ENCODE measurements around the gene CDH6.

Gene CDH6

DNA sequence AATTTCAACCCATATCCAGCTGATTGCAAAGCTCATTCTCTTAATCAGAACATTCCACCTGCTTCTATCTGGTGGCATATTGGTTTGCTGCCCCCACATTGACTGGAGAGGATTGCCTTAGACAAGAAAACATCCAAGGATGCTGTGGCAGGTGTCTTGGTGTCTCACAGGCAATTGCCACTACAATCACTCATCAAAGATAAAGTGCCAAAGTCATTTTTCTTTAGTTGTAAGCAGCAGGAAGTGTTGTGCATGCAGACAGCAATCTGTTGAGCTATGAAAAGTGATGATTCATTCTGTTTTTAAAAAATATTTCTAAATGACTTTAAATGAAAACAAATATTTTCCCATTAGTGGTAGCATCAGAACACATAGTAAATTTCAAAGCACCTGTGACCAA lies 53.9 kb downstream of the CDH6 start:
- TF ChIP-seq GATA2 (IDR thresholded peaks at IDR 0.05; ENCODE audit: low read depth, low read length) (no peak), GATA3 (IDR thresholded peaks at IDR 0.05; ENCODE audit: low read depth, low read length) (no peak)

DNA sequence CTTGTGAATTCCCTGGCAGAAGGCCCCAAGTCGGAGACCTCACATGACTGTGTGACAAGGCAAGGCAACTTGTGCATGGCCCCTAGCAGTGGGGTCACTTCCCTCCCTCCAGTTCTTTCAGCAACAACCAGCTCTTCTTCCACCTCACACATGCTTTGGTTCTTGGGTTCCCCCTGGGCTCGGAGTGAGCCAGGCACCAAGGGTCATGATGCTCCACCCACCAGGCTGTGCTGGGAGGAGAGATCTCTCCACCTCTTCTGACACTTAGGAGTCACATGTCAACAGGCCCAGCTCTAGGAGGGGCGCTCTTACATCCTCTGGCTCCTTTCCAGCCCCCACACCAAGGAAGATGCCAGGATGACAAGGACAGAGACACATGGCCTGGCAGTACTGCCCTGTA lies 56.7 kb downstream of the CDH6 start:
- no peak for TF ChIP-seq GATA2 (IDR thresholded peaks at IDR 0.05; ENCODE audit: low read depth, low read length)
- TF ChIP-seq GATA3 (IDR thresholded peaks at IDR 0.05; ENCODE audit: low read depth, low read length), result no peak

DNA sequence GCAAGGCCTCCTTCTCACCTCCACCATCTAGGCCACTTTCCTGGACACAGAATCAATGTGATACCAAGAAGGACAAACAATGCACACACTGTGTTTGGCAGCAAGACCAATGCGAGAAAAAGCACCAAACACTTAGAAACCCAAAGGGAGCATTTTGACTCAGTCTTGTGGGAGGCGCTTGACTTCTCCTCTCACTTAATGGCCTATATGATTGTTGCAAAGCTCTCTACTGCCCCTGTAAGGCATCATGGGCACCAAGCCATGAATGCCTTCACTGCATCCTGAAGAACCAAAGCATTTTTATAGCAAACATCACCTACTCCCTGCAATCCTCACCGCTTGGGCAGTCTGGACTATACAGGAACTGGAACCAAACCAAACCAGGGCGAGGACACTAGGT lies 57.5 kb downstream of the CDH6 start:
- TF ChIP-seq GATA3 (IDR thresholded peaks at IDR 0.05; ENCODE audit: low read depth, low read length) (no peak), GATA2 (IDR thresholded peaks at IDR 0.05; ENCODE audit: low read depth, low read length) (no peak)

DNA sequence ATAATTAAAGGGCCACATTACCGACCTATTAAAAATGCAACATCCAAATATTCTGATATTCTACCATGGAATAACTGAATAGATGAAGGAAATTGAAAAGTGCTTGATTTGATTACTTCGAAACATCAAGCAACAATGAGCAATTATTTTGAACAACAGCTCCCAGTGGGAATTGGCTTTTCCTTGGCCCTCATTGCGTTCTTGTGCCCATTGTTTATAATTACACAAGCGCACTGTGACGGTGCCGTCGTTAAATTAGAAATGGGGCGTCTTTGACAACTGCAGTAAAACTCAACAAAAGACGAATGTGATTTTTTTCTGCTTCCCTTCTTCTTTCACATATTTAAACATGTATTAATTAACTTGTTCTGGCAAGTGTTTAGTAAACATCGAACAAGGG lies 61.6 kb downstream of the CDH6 start:
- TF ChIP-seq GATA2 (IDR thresholded peaks at IDR 0.05; ENCODE audit: low read depth, low read length) (no peak), GATA3 (IDR thresholded peaks at IDR 0.05; ENCODE audit: low read depth, low read length) (no peak)

DNA sequence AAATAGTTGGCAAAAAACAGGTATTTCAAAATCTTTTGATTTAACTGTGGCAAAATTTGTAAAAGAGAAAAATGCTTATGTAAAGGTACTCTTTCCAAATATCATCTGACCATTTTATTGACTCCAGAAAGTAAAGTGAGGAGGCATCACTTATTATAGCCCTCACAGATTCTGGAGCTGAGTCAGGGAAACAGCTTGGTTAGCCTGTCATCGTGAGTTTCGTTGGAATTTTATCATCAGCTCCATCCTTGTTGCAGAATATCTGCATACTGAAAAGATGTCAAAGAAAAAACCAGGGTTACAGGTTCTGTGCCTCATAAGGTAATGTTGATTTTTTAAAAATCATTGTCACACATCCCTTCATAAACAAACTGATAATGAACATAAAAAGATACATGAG lies 74.8 kb downstream of the CDH6 start:
- TF ChIP-seq GATA3 (IDR thresholded peaks at IDR 0.05; ENCODE audit: low read depth, low read length), result no peak
- no peak for TF ChIP-seq GATA2 (IDR thresholded peaks at IDR 0.05; ENCODE audit: low read depth, low read length)

DNA sequence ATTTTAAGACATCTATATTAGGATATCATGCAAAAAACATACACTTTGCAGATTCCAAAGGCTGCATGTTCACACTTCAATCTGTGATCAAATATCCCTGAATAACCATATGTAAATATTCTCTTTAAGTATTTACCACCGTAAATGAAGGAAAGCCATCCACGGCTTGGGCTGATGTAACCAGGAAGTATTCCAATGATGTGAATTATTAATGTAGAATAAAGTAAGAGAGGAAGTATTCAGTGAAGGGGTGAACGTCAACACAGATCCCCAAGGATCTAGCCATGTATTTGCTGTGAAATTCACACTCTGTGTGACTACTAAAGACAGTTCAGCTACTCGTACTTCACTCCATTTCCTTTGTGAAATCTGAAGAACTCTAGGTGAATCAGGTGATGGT lies 75.2 kb downstream of the CDH6 start:
- no peak for TF ChIP-seq GATA3 (IDR thresholded peaks at IDR 0.05; ENCODE audit: low read depth, low read length)
- TF ChIP-seq GATA2 (IDR thresholded peaks at IDR 0.05; ENCODE audit: low read depth, low read length), result no peak

DNA sequence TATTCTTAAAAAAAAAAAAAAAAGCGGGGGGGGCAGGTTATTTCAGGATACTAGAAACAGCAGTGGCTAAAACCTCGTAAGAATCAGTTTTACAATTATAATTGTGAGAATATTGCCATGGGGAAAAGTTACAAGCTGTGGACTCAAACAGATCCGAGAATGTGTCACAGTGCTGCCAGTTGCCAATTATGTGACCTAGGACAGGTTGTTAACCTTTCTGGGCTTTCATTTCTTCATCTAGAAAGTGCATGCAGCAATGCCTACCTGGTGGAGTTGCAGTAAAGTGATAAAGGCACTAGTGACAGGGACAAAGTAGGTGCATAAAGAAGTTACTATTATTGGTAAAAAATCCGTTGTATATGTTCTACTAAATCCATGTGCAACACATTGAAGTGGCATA lies 75.8 kb downstream of the CDH6 start:
- TF ChIP-seq GATA2 (IDR thresholded peaks at IDR 0.05; ENCODE audit: low read depth, low read length) (no peak), GATA3 (IDR thresholded peaks at IDR 0.05; ENCODE audit: low read depth, low read length) (no peak)

DNA sequence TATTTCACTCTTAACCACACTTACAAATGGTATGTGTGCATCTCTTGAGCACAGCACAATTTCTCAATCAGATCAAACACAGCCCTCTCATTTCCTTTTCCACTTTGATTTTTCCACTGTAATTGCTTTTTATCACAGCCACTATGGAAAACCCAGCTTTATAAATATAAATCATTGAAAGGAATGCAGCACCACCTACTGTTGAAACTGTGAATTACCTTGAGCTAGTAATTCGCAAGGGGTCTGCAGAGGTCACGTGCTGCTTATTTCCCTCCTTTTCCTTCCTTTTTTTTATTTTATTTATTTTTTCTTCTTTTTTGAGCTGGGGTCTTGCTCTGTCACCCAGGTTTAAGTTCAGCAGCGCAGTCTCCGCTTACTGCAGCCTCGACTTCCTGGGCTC lies 76.9 kb downstream of the CDH6 start:
- TF ChIP-seq GATA2 (IDR thresholded peaks at IDR 0.05; ENCODE audit: low read depth, low read length), result no peak
- no peak for TF ChIP-seq GATA3 (IDR thresholded peaks at IDR 0.05; ENCODE audit: low read depth, low read length)

DNA sequence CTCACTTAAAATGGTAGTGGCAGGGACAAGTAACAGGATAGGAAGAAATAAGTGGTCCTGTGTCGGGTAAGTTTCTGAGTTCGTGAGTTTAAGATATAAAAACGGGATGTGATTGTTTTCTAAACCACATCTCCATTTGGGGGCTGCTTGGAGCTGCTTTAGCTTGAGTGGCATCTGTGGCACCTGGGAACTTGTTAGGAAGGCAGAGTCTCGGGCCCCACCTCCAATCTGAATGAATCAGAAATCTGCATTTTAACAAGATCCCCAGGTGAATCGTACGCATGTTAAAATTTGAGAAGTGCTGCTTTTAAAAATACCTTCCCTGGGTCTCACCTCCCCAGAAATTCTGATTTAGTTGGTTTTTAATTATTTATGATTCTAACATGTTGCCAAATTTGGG lies 78.1 kb downstream of the CDH6 start:
- no peak for TF ChIP-seq GATA3 (IDR thresholded peaks at IDR 0.05; ENCODE audit: low read depth, low read length)

DNA sequence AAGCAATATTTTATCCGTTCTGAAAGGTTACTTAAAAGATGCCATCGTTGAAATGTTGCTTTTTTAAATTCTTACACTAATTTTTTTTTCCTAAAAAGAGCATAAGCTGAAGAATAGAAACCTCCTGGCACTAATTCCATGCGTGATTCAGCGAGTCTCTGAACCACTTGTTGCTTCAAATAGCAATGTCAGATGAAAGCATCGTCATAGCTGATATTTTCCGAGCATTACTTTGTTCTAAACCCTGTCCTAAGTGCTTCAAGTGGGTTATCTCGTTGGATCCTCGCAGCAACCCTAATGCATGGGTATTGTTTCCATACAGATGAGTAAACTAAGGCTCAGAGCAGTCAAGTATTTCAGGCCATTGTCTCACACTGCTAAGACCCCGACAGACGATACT lies 79.7 kb downstream of the CDH6 start:
- TF ChIP-seq GATA3 (IDR thresholded peaks at IDR 0.05; ENCODE audit: low read depth, low read length), result no peak
- TF ChIP-seq GATA2 (IDR thresholded peaks at IDR 0.05; ENCODE audit: low read depth, low read length), result no peak

DNA sequence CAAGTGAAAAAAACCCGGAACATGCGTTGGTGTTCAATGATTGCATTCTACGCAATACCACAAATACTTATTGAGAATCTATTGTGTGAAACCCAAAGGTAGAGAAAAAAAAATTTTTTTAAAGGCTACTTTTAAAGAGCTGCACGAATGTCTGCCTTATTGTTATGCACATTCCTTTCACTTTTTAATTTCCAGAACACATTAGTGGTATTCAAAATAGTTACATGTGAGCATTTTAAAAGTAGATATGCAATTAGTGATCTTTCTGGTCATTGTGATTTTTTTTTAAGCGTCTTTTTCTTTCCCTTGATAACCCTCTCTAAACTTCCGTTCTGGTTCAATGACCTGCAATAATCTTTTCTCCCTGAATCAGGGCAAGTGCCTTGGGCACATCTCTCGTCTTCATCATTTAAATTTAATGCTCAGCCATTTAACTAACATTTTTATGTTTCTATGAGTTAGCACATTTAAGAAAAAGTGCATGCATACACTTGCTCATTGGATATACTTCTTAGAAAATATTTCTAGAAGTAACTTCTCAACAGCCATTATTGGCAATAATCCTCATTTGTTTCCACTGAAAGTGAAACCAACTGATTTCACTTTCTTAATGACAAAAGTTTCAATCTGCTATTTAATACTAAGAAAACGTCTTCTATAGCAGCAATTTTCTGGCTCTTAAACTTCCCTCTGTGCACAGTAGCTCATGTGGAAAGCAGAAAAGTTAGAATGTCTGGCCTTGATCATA lies 80.3 kb downstream of the CDH6 start:
- TF ChIP-seq GATA2 (IDR thresholded peaks at IDR 0.05; ENCODE audit: low read depth, low read length), result no peak
- no peak for TF ChIP-seq GATA3 (IDR thresholded peaks at IDR 0.05; ENCODE audit: low read depth, low read length)

DNA sequence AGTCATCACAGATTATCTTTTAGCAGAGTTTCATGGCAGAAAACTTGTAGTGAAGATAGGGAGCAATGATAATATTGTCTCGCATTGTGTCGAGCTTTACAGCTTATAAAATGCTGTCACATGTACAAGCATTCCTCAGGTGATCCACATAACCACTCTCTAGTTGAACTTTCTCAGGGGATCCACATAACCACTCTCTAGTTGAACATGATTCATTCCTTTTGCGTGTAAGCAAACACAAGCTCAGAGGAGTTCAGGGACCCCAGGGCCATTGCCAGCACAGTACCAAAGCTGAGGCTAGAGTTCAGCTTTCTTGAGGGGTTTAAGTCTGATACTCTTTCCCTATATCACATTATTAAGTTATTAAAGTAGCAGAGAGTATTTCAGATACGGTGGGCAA lies 86.7 kb downstream of the CDH6 start:
- TF ChIP-seq GATA2 (IDR thresholded peaks at IDR 0.05; ENCODE audit: low read depth, low read length), result no peak
- TF ChIP-seq GATA3 (IDR thresholded peaks at IDR 0.05; ENCODE audit: low read depth, low read length), result no peak

DNA sequence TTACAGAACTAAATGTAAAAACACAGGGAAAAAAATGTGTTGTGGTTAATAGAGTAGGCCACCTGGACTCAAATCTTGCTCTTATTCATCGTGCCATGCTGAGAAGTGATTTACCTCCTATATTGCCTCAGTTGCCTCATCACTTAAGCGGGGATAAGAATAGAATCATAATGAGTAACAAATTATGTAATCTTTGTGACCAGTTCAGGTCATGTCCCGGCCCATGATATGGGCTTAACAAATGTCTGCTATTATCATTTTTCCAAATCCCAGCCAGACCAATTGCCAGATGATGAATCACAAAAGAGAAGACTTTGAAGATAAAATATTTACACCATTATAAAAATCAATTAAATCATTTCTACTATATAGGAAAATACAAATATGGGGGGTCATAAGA lies 89.8 kb downstream of the CDH6 start:
- TF ChIP-seq GATA3 (IDR thresholded peaks at IDR 0.05; ENCODE audit: low read depth, low read length), result no peak

DNA sequence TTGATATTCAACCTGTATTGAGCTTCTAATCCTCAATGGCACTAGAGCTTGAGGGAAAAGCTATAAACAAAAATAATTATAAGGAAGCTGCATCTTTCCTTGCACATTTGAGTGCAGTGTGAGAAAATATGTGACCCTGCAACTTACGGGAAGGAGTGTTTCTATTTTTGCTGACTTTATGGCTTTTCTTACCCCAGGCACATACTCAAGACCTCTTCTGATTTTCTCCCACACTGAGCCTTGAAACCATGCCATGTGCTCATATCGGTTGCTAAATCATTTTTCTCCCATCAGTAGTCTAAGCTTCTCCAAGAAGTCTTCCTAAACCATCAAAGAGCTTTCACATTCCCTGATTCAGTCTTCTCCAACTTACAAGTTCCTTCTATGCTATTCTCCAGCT lies 91.5 kb downstream of the CDH6 start:
- no peak for TF ChIP-seq GATA3 (IDR thresholded peaks at IDR 0.05; ENCODE audit: low read depth, low read length)
- no peak for TF ChIP-seq GATA2 (IDR thresholded peaks at IDR 0.05; ENCODE audit: low read depth, low read length)

DNA sequence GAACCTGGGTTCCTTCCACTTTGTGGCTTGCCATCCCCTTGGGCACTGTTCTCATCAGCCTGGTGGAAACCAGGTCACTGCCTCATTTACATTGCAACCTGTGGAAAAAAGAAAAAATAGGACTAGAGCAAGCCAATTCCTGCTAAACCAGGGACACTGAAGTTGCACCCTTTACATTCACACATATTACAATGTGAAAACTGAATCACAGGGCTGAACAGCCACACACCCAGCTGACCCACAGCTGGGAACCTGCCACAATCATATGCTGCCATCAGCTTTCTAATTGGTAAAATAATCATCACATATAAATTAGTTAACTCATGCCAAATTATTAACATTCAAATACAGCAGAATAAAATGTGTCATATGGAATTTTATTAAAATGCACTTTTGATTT lies 94.5 kb downstream of the CDH6 start:
- TF ChIP-seq GATA2 (IDR thresholded peaks at IDR 0.05; ENCODE audit: low read depth, low read length) (no peak), GATA3 (IDR thresholded peaks at IDR 0.05; ENCODE audit: low read depth, low read length) (no peak)

DNA sequence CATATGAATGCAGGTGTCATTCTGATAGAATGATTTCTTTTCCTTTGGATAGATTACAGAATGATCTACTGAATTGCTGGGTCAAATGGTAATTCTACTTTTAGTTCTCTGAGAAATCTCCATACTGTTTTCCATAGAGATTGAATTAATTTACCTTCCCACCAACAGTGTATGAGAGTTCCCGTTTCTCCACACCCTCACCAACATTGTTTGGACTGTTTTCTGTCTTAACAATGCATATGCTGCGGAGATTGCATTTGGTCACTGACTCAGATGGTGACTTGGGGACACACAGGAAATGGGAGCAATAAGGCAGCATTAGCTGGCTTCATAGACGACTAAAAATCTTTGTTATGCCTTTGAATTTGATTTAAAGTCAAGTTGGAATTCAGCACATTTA lies 95.9 kb downstream of the CDH6 start:
- TF ChIP-seq GATA2 (IDR thresholded peaks at IDR 0.05; ENCODE audit: low read depth, low read length) (no peak), GATA3 (IDR thresholded peaks at IDR 0.05; ENCODE audit: low read depth, low read length) (no peak)
